ENCODE measurements around the gene EPS8.
A peak's percentile ranks its signal among the peaks of the same experiment; 100 is the strongest.

EPS8 gene

GRCh38 chr12:15705606-15706005, 83.6 kb downstream of the EPS8 start:
- H3K36me3 ChIP-seq (ENCODE audit: insufficient read depth, low read length): no peaks in the 10 kb centered on the region
- no peak for DNase-seq (ENCODE audit: low read depth, low spot score)
- no peaks in the 10 kb centered on the region for H3K9me3 ChIP-seq (ENCODE audit: low read depth, low read length)
- no peak overlapping the region for H3K4me3 ChIP-seq
- no peak overlapping the region for H3K9ac ChIP-seq (ENCODE audit: insufficient read length)
- no peak for TF ChIP-seq POLR2AphosphoS5 (IDR thresholded peaks at IDR 0.05; ENCODE audit: borderline replicate concordance, low read depth, low read length)
- TF ChIP-seq FOXP2 (optimal IDR thresholded peaks at IDR 0.05; ENCODE audit: control extremely low read depth, extremely low read length, insufficient read depth): no peak
- no peak for TF ChIP-seq EZH2 (IDR thresholded peaks at IDR 0.05)
- no peak overlapping the region for H3K27ac ChIP-seq

GRCh38 chr12:15702276-15702675, 86.9 kb downstream of the EPS8 start:
- DNase-seq (ENCODE audit: low read depth, low spot score): no peak
- TF ChIP-seq EZH2 (IDR thresholded peaks at IDR 0.05) (no peak), POLR2AphosphoS5 (IDR thresholded peaks at IDR 0.05; ENCODE audit: borderline replicate concordance, low read depth, low read length) (no peak), FOXP2 (optimal IDR thresholded peaks at IDR 0.05; ENCODE audit: control extremely low read depth, extremely low read length, insufficient read depth) (no peak)
- Histone ChIP-seq H3K27ac (peak overlapping the region; percentile 73), H3K4me3 (peak overlapping the region; percentile 31; the same call in 1 of the 2 replicates), H3K9me3 (ENCODE audit: low read depth, low read length) (no peaks in the 10 kb centered on the region), H3K9ac (ENCODE audit: insufficient read length) (no peak overlapping the region), H3K36me3 (ENCODE audit: insufficient read depth, low read length) (no peaks in the 10 kb centered on the region)

GRCh38 chr12:15701631-15702156, 87.5 kb downstream of the EPS8 start:
- DNase-seq (ENCODE audit: low read depth, low spot score): no peak
- H3K36me3 ChIP-seq (ENCODE audit: insufficient read depth, low read length): no peaks in the 10 kb centered on the region
- TF ChIP-seq FOXP2 (optimal IDR thresholded peaks at IDR 0.05; ENCODE audit: control extremely low read depth, extremely low read length, insufficient read depth): no peak
- no peak for TF ChIP-seq POLR2AphosphoS5 (IDR thresholded peaks at IDR 0.05; ENCODE audit: borderline replicate concordance, low read depth, low read length)
- no peak for TF ChIP-seq EZH2 (IDR thresholded peaks at IDR 0.05)
- peak overlapping the region; percentile 31; the same call in 1 of the 2 replicates for H3K4me3 ChIP-seq
- H3K27ac ChIP-seq: peak overlapping the region; percentile 73
- H3K9me3 ChIP-seq (ENCODE audit: low read depth, low read length): no peaks in the 10 kb centered on the region
- H3K9ac ChIP-seq (ENCODE audit: insufficient read length): no peak overlapping the region

DNA sequence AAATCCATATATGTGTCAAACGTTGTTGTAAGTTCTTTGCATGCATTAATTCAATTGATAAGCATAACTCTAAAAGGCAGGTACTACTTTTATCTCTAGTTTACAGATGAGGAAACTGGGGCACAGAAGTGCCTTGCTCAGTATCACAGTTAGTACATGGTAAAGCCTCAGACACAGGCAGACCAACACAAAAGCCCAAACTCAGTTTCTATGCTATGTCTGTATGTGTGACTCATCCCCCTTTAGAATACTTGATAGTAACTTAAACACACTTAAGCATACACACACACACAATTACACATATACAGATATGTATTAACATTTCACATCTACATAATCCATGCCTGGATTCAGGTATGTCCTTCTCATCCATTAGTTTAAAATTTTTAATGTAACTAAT, 88.0 kb downstream of the EPS8 start:
- Histone ChIP-seq H3K4me3 (no peak overlapping the region), H3K9ac (ENCODE audit: insufficient read length) (no peak overlapping the region), H3K36me3 (ENCODE audit: insufficient read depth, low read length) (no peaks in the 10 kb centered on the region), H3K9me3 (ENCODE audit: low read depth, low read length) (no peaks in the 10 kb centered on the region), H3K27ac (peak overlapping the region; percentile 73)
- DNase-seq (ENCODE audit: low read depth, low spot score): no peak
- TF ChIP-seq POLR2AphosphoS5 (IDR thresholded peaks at IDR 0.05; ENCODE audit: borderline replicate concordance, low read depth, low read length): no peak
- no peak for TF ChIP-seq FOXP2 (optimal IDR thresholded peaks at IDR 0.05; ENCODE audit: control extremely low read depth, extremely low read length, insufficient read depth)
- TF ChIP-seq EZH2 (IDR thresholded peaks at IDR 0.05): no peak

DNA sequence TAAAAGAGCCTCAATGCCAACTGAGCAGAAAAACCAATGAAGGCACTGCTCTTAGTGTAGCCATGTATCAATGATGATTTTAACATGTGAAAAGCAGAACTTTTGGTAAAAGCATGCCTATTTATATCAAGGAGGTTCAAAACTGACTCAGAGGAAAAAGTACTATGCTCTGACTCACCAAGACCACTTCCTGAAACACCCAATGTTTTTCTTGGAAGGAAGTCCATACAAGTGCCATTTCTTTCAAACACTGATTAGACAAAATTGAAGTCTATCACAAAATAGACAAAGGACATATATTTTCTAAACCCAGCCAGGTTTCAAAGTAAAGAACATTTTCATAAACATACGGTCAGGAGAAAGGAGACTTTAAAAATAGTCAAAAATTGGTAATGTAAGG, 88.6 kb downstream of the EPS8 start:
- no peak overlapping the region for H3K27ac ChIP-seq
- no peak overlapping the region for H3K4me3 ChIP-seq
- no peak for DNase-seq (ENCODE audit: low read depth, low spot score)
- no peak for TF ChIP-seq EZH2 (IDR thresholded peaks at IDR 0.05)
- no peak for TF ChIP-seq FOXP2 (optimal IDR thresholded peaks at IDR 0.05; ENCODE audit: control extremely low read depth, extremely low read length, insufficient read depth)
- no peak for TF ChIP-seq POLR2AphosphoS5 (IDR thresholded peaks at IDR 0.05; ENCODE audit: borderline replicate concordance, low read depth, low read length)
- no peak overlapping the region for H3K9ac ChIP-seq (ENCODE audit: insufficient read length)
- H3K36me3 ChIP-seq (ENCODE audit: insufficient read depth, low read length): no peaks in the 10 kb centered on the region
- H3K9me3 ChIP-seq (ENCODE audit: low read depth, low read length): no peaks in the 10 kb centered on the region

DNA sequence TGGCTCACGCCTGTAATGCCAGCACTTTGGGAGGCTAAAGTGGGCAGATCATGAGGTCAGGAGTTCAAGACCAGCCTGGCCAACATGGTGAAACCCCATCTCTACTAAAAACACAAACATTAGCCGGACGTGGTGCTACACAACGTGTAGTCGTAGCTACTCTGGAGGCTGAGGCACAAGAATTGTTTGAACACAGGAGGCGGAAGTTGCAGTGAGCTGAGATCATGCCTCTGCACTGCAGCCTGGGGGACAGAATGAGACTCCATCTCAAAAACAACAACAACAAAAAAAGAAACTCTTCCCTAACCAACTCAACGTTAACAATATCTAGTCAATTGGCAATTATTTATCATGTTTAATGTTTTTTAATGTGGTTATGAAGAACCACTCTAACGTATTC, 89.3 kb downstream of the EPS8 start:
- Histone ChIP-seq H3K27ac (no peak overlapping the region), H3K9me3 (ENCODE audit: low read depth, low read length) (no peaks in the 10 kb centered on the region), H3K9ac (ENCODE audit: insufficient read length) (no peak overlapping the region), H3K4me3 (no peak overlapping the region), H3K36me3 (ENCODE audit: insufficient read depth, low read length) (no peaks in the 10 kb centered on the region)
- TF ChIP-seq FOXP2 (optimal IDR thresholded peaks at IDR 0.05; ENCODE audit: control extremely low read depth, extremely low read length, insufficient read depth): no peak
- no peak for TF ChIP-seq EZH2 (IDR thresholded peaks at IDR 0.05)
- DNase-seq (ENCODE audit: low read depth, low spot score): no peak

- Histone ChIP-seq H3K9me3 (ENCODE audit: low read depth, low read length) (no peaks in the 10 kb centered on the region), H3K9ac (ENCODE audit: insufficient read length) (no peak overlapping the region), H3K36me3 (ENCODE audit: insufficient read depth, low read length) (no peaks in the 10 kb centered on the region), H3K27ac (no peak overlapping the region), H3K4me3 (no peak overlapping the region)
- DNase-seq (ENCODE audit: low read depth, low spot score): no peak
- TF ChIP-seq FOXP2 (optimal IDR thresholded peaks at IDR 0.05; ENCODE audit: control extremely low read depth, extremely low read length, insufficient read depth): no peak
- no peak for TF ChIP-seq POLR2AphosphoS5 (IDR thresholded peaks at IDR 0.05; ENCODE audit: borderline replicate concordance, low read depth, low read length)
- TF ChIP-seq EZH2 (IDR thresholded peaks at IDR 0.05): no peak
Observed at GRCh38 chr12:15698377-15698871, 90.8 kb downstream of the EPS8 start.

- no peak overlapping the region for H3K4me3 ChIP-seq
- no peaks in the 10 kb centered on the region for H3K9me3 ChIP-seq (ENCODE audit: low read depth, low read length)
- no peak for DNase-seq (ENCODE audit: low read depth, low spot score)
- no peaks in the 10 kb centered on the region for H3K36me3 ChIP-seq (ENCODE audit: insufficient read depth, low read length)
- no peak overlapping the region for H3K9ac ChIP-seq (ENCODE audit: insufficient read length)
- TF ChIP-seq EZH2 (IDR thresholded peaks at IDR 0.05) (no peak), FOXP2 (optimal IDR thresholded peaks at IDR 0.05; ENCODE audit: control extremely low read depth, extremely low read length, insufficient read depth) (no peak), POLR2AphosphoS5 (IDR thresholded peaks at IDR 0.05; ENCODE audit: borderline replicate concordance, low read depth, low read length) (no peak)
- H3K27ac ChIP-seq: no peak overlapping the region
Observed at GRCh38 chr12:15697201-15697600, 92.0 kb downstream of the EPS8 start.

All from SK-N-MC (cell line).